ENCODE measurements around the gene SCAMP1. TPM values are rescaled to one million over a fixed set of nuclear protein-coding genes. Genes with fewer than 3 reads are reported as not detected.

SCAMP1 gene
- total RNA-seq, 1 donor = 56.3 TPM

- H3K4me3 ChIP-seq (ENCODE audit: low read depth, low read length) = no peak overlapping the region
- TF ChIP-seq CTCF (IDR thresholded peaks at IDR 0.05; ENCODE audit: insufficient read depth, low read length) = peak; percentile 35
- DNase-seq (ENCODE audit: low read depth) = peak; percentile 38
These were observed 112.2 kb downstream of the SCAMP1 start for GRCh38 chr5:78472469-78473106.

- no peak for DNase-seq (ENCODE audit: low read depth)
- no peak overlapping the region for H3K4me3 ChIP-seq (ENCODE audit: low read depth, low read length)
- TF ChIP-seq CTCF (IDR thresholded peaks at IDR 0.05; ENCODE audit: insufficient read depth, low read length) = no peak
These were observed 113.3 kb downstream of the SCAMP1 start for GRCh38 chr5:78473751-78474150.

GRCh38 chr5:78475370-78475769 lies 115.0 kb downstream of the SCAMP1 start:
- TF ChIP-seq CTCF (IDR thresholded peaks at IDR 0.05; ENCODE audit: insufficient read depth, low read length) = no peak
- no peak for DNase-seq (ENCODE audit: low read depth)
- H3K4me3 ChIP-seq (ENCODE audit: low read depth, low read length) = no peak overlapping the region

- no peak for DNase-seq (ENCODE audit: low read depth)
- no peak for TF ChIP-seq CTCF (IDR thresholded peaks at IDR 0.05; ENCODE audit: insufficient read depth, low read length)
These were observed 116.4 kb downstream of the SCAMP1 start for GRCh38 chr5:78476795-78477194.

GRCh38 chr5:78482948-78483347 lies 122.5 kb downstream of the SCAMP1 start:
- no peak for DNase-seq (ENCODE audit: low read depth)
- no peak for TF ChIP-seq CTCF (IDR thresholded peaks at IDR 0.05; ENCODE audit: insufficient read depth, low read length)
- H3K4me3 ChIP-seq (ENCODE audit: low read depth, low read length) = no peak overlapping the region

More at GRCh38 chr5:78476795-78477194, 116.4 kb downstream of the SCAMP1 start:
- no peak overlapping the region for H3K4me3 ChIP-seq (ENCODE audit: low read depth, low read length)

GRCh38 chr5:78483809-78484521 lies 123.5 kb downstream of the SCAMP1 start:
- DNase-seq (ENCODE audit: low read depth) = peak; percentile 74
- H3K4me3 ChIP-seq (ENCODE audit: low read depth, low read length) = no peak overlapping the region
- no peak for TF ChIP-seq CTCF (IDR thresholded peaks at IDR 0.05; ENCODE audit: insufficient read depth, low read length)
